H54 (cell line): ENCODE data around the gene AGBL3.
A peak's percentile ranks its signal among the peaks of the same experiment; 100 is the strongest.

Experiments used
- DNase-seq: peaks from one replicate; pipeline ENCODE4 v3.0.0; 2011; ENCODE audit warnings: low spot score, mixed read lengths; ENCODE audit not compliant: insufficient read length
- FAIRE-seq: peaks from 3 replicates; lab custom pipeline; 2011; peaks lifted over from hg19 to GRCh38; lab: Jason Lieb, UNC
- POLR2A ChIP-seq: IDR thresholded peaks from 2 replicates; pipeline ENCODE4 v1.6.1; 2011; ENCODE audit warnings: low read depth, mild to moderate bottlenecking, low read length

AGBL3 gene

DNA sequence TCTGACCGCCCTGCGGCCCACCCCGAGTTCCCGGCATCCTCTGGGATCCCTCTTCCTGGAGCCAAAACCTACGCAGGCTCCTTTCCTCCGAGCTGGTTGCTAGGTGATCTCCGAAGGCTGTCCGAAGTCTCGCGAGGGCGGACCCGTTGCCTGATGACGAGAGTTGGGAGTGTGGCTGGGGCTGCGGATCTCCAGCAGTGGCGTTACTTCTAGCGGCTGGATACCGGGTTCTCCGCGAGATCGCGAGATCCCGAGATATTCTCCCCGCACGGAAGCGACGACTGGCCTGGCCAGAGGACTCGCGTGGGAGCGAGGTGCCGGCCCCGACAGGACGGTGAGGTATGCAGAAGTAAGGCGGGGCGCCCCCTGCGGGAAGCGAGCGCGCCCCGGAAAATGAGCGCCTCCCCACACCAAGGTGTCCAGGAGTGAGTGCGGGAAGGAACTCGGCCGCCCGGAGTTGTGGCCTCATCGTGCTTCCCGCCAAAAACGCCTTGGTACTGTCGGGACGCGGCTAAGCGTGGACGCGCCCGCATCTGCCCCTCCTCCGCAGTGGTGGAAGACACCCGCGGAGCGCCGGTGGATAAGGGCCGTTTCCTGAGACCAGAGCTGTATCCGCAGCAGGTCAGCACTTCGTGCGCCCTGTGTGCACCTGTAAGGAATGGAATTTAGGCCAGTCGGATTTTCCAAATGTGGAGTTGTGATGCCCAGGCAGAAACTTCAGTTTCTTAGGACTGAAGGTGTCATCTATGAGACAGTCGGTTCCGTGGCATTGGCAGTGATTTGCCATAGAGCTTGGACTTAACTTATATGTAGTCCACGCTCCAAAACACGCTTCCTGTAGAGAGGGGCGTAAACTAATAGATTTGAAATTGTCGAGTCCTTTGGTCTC is at the start of gene AGBL3:
Gene AGBL3 (plus strand): TSS at position 146 of the 889 bp plus-strand sequence. CDS start 1,426 bp downstream, outside the sequence.
- FAIRE-seq, result peak; percentile 93
- DNase-seq, result peak; percentile 90
- peak; percentile 43 for TF ChIP-seq POLR2A

DNA sequence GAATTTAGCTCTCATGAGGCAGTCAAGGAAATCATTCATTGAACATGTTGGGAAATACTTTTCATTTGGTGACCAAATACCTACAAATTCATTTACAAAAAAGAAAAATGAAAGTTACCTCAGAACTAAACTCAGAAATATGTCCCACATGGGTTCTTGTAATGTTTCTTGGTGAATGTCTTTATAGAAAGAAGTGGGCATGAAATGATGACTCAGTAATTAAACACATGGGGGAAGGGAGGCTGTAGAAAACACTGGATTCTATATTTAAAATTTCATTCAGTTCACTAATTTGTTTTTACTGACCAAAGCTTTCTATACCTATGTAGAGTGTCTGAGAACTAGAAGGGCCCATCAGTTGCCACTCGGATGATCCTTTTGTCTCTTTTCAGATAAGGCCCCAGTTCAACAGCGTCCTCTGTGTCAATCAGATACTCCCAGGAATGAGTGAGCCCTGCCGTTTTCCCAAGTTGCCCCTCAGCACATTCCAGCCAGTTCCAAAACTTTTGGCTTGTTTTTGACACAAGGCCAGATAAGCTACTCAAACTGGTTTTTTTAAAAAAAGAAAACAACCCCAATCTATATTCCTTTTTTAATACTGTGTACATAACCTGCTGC is 49.3 kb upstream of the AGBL3 start:
- DNase-seq (no peak), FAIRE-seq (no peak)
- TF ChIP-seq POLR2A, result no peak

GRCh38 chr7:134938141-134938540 is 48.2 kb upstream of the AGBL3 start:
- DNase-seq, result no peak
- FAIRE-seq, result no peak
- TF ChIP-seq POLR2A, result no peak

GRCh38 chr7:134939136-134939535 is 47.2 kb upstream of the AGBL3 start:
- FAIRE-seq (no peak), DNase-seq (no peak)
- no peak for TF ChIP-seq POLR2A

GRCh38 chr7:134940729-134941128 is 45.6 kb upstream of the AGBL3 start:
- no peak for FAIRE-seq
- no peak for DNase-seq

DNA sequence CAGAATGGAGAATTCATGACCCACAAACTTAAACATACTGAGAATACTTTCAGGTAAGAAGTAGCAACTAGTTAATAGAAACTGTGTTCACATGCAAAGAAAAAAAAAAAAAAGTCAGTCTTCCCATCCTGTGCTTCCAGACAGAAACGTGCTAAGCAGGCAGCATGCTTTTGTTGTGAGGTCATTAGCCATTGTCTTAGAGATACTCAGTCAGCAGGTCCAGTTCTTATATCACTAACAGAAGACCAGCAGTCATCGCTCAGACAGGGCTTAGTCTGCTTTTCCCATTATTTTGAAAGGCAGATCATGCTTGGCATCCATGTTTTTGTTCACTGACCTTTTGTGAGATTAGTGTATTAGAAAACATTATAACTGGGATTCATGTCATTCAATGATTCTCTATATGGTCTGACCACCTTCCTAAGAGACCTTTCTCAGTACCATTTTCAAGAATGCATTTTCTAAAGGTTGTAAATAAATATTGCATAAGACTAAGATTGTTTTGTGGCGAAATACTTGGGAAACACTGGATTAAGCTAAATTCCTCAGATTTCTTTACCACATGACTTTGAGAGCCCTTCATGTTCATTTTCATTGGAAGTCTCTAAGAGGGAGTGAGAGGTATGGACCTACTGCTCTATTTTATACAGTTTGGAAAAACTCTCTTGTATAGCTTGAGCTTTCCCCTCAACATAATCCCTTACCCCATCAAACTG is 45.0 kb upstream of the AGBL3 start:
- no peak for TF ChIP-seq POLR2A
- peak; percentile 82 for FAIRE-seq
- peak; percentile 50 for DNase-seq

More at GRCh38 chr7:134940729-134941128, 45.6 kb upstream of the AGBL3 start:
- no peak for TF ChIP-seq POLR2A

DNA sequence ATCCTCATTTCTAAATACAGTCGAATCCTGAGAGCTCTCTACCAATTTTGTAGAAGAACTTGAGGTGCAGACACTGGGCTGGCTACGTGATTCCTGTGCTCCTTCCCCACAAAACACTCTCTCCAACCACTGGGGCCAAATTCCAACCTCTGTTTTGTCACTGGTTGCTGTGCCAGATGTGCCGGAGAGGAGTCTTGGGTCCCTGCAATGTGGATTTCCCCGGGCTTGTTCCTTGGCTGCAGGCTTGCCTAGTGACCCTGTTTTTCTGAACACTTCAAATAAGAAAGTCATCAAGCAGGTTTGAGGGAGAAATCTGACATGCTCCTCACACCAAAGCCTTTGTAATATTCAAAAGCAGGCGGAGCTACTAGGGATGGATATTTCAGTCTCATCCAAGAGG is 44.4 kb upstream of the AGBL3 start:
- FAIRE-seq (no peak), DNase-seq (no peak)
- no peak for TF ChIP-seq POLR2A

GRCh38 chr7:134942690-134943466 is 43.4 kb upstream of the AGBL3 start:
- no peak for TF ChIP-seq POLR2A
- no peak for DNase-seq
- no peak for FAIRE-seq

DNA sequence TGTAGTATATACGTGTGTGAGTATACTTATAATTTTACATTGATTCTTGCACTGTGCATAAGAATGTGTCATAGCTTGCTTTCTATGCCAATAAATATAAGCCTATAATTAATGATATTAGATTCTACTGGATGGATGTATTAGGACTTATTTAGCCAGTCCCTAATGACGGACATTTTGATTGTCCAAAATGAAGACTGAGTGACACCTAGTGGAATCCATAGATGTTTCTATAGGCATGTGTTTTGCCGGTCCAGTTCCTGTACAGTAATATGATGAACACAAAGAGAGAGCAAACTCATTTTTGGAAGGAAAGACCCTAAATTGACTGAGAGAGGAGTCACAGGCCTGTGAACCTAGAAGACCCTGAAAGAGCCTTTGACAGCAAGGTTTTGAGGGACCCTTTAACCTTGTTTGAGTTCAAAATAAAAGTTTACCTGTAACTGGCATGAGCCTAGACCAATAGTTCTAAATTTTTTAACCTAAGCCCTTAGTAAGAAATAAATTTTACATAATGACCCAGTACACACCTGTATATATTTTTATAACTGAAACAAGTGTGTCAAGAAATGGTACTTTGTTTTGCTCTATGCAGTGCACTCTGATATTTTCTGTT is 42.4 kb upstream of the AGBL3 start:
- FAIRE-seq, result no peak
- no peak for TF ChIP-seq POLR2A
- no peak for DNase-seq

DNA sequence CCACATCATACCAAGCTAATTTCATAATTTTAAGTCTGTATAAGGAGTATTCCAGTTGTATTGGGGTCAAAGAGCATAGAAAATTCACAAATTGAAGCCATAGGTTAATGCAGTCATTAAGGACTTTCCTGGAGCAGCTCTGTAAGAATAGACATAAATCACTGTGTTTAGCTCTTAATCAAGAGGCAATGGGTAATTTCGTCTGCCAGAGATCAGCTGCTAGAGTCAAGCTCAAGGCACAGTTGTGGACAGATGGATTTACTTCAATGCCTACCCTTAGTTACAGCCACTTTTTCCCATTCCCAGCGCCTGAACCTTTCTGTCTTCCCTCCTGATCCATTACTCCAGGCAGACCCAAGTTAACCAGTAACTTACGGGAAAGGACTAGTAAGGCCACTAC is 40.6 kb upstream of the AGBL3 start:
- FAIRE-seq (no peak), DNase-seq (no peak)
- no peak for TF ChIP-seq POLR2A

DNA sequence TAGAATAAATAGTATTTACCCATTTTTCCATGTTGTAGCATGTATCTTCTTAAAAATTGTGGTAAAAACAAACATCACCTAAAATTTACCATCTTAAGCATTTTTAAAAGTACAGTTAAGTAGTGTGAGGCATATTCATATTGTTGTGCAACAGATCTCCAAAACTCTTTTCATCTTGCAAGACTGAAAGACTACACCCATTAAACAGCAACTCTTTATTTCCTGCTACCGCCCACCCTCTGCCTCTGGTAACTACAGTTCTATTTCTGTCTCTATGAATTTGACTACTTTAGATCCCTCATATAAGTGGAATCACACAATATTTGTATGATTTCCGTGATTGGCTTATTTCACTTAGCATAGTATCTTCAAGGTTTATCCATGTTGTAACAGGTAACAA is 40.0 kb upstream of the AGBL3 start:
- no peak for FAIRE-seq

GRCh38 chr7:134947329-134947728 is 39.0 kb upstream of the AGBL3 start:
- DNase-seq (no peak), FAIRE-seq (no peak)
- no peak for TF ChIP-seq POLR2A

More for the DNA sequence above, 40.0 kb upstream of the AGBL3 start:
- no peak for DNase-seq
- no peak for TF ChIP-seq POLR2A

GRCh38 chr7:134947831-134948230 is 38.5 kb upstream of the AGBL3 start:
- no peak for FAIRE-seq
- no peak for DNase-seq
- no peak for TF ChIP-seq POLR2A
